ENCODE results near the gene ATOH1.

The ATOH1 gene, protein sequence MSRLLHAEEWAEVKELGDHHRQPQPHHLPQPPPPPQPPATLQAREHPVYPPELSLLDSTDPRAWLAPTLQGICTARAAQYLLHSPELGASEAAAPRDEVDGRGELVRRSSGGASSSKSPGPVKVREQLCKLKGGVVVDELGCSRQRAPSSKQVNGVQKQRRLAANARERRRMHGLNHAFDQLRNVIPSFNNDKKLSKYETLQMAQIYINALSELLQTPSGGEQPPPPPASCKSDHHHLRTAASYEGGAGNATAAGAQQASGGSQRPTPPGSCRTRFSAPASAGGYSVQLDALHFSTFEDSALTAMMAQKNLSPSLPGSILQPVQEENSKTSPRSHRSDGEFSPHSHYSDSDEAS

DNA sequence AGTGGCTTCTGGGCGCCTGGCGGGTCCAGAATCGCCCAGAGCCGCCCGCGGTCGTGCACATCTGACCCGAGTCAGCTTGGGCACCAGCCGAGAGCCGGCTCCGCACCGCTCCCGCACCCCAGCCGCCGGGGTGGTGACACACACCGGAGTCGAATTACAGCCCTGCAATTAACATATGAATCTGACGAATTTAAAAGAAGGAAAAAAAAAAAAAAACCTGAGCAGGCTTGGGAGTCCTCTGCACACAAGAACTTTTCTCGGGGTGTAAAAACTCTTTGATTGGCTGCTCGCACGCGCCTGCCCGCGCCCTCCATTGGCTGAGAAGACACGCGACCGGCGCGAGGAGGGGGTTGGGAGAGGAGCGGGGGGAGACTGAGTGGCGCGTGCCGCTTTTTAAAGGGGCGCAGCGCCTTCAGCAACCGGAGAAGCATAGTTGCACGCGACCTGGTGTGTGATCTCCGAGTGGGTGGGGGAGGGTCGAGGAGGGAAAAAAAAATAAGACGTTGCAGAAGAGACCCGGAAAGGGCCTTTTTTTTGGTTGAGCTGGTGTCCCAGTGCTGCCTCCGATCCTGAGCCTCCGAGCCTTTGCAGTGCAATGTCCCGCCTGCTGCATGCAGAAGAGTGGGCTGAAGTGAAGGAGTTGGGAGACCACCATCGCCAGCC is at the start of gene ATOH1:
ATOH1 (plus strand) TSS at position 422 of the 663 bp plus-strand sequence; CDS start at position 596, 174 bp downstream.
- no peak for DNase-seq

- no peak for DNase-seq
Observed at GRCh38 chr4:93779228-93779627, 49.3 kb upstream of the ATOH1 start.

DNA sequence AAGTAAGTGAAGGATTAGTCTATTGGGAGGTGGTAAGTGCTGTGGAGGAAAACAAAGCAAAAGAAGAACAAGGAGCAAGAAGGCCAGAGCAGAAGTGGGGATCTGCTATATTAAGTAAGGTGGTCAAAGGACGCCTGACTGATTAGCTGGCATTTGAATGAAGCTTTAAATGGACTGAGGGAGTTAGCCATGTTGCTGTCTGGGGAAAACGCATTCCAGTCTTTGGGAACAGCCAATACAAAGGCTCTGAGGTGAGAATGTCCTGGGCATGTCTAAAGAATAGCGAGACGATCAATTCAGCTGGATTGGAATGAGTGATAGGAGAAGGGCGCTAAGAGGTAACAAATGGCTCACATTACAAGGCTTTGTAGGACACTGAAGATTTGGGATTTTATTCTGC is 48.5 kb upstream of the ATOH1 start:
- DNase-seq: no peak

GRCh38 chr4:93781198-93781597 is 47.4 kb upstream of the ATOH1 start:
- DNase-seq: no peak

DNA sequence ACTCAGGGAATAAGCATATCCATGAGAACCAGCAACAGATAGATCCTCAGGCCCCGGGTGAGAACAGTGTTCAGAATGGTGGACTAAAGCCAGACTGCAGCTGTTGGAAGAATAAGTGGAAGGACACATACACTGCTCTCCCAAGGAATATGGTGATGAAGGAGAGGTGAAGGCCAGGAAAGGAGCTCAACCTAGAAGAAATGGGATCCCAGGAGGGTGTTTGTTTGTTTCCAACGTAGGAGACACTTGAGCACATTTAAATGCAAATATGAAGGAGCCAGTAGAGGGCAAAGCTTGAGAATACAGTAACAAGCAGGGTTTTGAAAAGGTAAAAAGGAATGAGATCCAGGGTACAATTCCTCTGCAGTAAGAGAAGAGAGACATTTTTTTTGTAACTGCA is 42.4 kb upstream of the ATOH1 start:
- no peak for DNase-seq

DNA sequence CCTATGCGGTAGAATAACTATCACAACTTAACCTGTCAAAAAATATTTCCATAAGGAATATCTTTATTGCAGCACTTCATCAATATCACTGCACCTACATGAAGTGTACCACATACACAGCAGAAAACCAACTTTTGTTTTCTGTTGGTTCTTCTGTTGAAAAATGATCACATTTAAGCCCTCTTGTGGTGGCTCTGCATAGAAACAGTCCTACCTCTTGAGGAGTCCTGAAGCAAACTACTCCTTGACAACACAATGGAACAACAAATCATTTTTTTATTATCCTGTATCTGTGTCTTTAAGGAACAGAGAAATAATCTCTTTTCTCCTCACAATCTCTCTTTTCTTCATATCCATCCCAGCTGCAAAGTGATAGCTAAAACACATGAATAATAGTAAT is 39.8 kb upstream of the ATOH1 start:
- no peak for DNase-seq

GRCh38 chr4:93791570-93792195 is 36.9 kb upstream of the ATOH1 start:
- peak; percentile 30 to 43 for DNase-seq

DNA sequence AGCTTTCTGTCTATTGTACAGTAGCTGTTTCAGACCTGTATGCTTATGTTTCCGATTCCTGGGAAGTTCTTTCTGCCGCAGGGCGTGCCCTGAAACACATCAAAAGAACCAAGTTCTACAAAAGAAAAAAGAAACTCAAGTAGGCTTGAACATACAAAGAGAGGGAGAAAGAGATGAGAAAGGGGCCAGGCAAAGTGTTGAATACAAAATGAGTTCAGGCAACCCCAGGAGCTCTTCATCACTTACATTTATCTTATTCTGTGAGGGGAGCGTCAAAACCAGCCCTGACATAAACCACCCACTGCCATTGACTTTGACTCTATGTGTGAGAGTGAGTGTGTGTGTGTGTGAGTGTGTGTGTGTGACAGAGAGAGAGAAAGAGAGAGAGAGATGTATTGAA is 26.5 kb upstream of the ATOH1 start:
- DNase-seq: no peak

- no peak for DNase-seq
Observed at GRCh38 chr4:93809773-93810172, 18.8 kb upstream of the ATOH1 start.

DNA sequence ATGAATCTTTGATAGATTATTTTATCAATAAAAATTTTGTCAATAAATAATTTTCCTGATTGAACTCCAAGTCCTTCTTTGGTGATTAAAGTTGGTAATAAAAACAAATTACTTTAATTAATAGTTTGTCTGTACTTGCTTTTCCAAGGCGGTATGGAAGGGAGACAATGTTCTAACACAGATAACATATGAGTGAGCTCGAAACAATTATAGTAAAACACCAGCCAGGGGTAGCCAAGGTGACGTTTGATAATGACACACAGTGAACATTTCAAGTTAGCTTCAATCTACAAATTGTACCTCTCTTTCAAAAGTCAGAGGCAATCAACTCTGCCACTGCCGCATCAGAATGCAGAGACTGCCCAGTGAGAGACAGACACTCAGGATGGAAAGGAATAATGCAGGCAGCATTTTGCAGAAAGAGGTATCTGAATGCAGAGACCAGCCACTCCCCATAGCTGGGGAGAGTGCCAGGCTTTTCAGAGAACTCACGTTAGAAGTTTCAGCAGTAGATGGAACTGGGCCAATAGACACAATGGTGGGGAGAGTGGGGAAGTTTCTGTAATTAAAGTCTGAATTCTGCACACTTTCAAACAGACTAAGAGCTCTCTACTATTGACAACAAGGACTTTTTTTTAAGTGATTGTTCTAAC is 18.1 kb upstream of the ATOH1 start:
- DNase-seq: no peak

DNA sequence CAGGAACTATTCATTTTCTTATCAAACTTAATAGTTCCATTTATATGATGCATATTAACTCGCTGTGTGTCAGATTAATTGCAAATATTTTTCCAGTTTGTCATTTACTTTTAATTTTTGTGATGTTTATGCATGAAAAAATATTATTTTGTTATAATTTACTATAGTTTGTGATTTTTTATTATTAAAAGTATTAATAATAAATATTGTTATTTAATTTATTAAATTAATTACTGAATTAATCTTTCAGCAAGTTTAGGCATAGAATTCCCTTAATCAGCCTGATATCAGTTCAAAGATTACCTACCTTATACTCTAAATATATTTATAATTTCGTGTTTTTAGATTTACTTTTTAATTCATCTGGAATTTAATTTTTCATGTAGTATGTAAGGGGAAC is 15.5 kb upstream of the ATOH1 start:
- no peak for DNase-seq

DNA sequence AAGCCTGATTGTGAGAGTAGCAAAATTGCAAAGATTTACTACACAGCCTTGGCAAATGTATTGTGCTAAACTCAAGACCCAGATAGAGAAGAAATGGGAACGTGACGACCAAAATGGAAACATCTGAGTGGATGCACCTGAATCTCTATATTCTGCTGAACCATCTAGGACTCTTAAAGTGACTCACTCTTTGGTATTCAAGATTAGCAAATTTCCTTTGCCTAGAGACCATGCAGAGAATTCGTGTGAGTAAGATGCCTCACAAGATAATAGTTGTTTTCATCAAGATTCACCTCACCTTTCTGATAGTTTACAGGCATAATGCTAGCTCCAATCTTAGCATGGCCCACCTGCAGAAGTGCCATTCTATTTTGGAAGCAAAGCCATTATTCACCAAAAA is 14.4 kb upstream of the ATOH1 start:
- DNase-seq: no peak

DNA sequence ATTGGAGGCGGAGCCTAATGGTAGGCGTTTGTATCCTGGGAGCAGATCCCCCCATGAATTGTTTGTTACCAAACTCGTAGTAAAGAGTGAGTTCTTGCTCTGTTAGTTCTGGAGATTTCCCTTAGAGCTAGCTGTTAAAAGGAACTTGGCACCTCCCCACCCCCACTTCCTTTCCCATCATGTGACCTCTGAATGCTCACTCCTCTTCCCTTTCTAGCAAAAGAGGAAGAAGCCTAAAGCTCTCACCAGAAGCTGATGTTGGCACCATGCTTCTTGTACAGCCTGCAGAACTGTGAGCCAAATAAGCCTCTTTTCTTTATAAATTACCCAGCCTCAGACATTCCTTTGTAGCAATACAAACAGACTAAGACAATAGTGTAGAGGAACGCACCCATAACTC is 13.8 kb upstream of the ATOH1 start:
- DNase-seq: no peak

DNA sequence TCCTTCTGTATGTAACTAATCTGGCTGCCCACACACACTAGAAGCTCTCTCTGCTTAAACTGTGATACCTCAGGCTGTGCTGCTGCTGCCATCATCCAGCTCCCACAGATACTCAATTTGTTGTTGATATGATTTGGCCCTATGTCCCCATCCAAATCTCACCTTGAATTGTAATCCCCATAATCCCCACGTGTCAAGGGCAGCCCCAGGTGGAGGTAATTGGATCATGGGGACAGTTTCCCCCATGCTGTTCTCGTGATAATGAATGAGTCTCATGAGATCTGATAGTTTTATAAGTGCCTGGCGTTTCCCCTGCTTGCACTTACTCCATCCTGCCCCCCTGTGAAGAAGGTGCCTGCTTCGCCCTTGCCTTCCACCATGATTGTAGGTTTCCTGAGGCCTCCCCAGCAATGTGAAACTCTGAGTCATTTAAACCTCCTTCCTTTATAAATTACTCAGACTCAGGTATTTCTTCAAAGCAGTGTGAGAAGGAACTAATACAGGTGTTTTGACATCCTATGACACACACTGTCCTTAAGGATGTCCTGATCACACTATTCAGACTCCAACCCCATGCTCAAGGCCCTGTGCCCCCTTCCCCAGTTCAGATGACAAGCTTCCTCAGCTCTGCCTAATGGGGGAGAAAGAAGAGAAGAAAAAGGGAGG is 2.9 kb upstream of the ATOH1 start:
- no peak for DNase-seq

GRCh38 chr4:93827272-93827947 is 1.1 kb upstream of the ATOH1 start:
- DNase-seq: no peak

GRCh38 chr4:93828995-93829819 is 654 bp downstream of the ATOH1 start:
- DNase-seq: no peak

- DNase-seq: no peak
Observed at GRCh38 chr4:93829820-93830687, 1.5 kb downstream of the ATOH1 start.

DNA sequence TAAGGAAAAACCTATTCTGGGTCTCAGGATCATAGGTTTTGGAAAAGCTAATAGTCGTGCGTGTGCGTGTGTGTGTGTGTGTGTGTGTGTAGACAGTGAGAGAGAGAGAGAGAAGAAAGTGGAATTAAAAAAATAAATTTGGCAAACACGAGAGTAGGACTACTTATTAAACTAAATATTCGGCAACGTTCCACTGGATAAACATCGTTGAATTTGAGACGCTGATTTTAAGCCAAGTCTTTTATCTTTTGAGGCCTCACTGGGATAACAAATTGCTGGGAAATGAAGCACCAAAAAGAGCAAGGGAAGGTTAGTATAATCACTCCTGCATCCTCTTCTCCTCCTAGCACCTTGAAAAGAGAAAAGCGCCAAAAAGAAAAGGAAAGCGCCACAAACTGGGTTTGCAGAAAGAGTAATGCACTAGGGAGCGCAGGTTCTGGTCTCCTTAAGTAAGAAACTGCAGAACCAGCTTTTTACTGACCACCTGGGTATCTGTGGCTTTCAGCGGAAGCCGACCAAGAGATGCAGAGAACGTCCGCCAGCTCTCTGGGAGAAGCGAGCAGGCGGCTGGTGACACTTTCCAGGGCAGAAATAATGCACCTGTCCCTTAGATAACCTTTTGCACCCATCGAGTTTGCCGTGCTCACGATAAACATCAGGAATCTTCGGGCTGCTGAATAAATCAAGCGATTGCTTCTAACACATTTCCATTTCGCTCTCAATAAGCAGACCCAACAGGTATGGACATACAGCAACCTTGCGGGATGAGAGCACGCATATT is 3.4 kb downstream of the ATOH1 start:
- DNase-seq: no peak

DNA sequence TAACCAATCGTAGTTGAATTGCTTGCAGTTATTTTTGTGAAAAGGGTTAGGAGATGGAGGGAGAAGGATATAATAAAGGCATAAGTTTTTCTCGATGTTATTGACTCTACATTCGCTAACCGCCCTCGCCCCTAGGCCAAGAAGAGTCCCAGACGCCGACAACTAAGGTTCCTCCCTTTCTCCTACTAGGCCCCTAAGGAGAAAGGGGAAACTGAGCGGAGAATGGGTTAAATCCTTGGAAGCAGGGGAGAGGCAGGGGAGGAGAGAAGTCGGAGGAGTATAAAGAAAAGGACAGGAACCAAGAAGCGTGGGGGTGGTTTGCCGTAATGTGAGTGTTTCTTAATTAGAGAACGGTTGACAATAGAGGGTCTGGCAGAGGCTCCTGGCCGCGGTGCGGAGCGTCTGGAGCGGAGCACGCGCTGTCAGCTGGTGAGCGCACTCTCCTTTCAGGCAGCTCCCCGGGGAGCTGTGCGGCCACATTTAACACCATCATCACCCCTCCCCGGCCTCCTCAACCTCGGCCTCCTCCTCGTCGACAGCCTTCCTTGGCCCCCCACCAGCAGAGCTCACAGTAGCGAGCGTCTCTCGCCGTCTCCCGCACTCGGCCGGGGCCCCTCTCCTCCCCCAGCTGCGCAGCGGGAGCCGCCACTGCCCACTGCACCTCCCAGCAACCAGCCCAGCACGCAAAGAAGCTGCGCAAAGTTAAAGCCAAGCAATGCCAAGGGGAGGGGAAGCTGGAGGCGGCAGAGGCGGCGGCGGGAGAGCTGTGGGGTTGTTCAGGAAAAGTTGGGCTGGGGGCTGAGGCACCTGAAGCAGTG is 5.9 kb downstream of the ATOH1 start:
- no peak for DNase-seq

All from activated CD4-positive, alpha-beta T cell treated with anti-CD3 and anti-CD28 coated beads, Interleukin-2, amount 50 U/mL, for 48 hours (primary cell).